Measurements from ENCODE around the gene INAFM2.

INAFM2 gene

GRCh38 chr15:40293905-40294895 is 29.3 kb upstream of the INAFM2 start:
- H3K9me3 ChIP-seq (ENCODE audit: control insufficient read depth, insufficient read depth, low read length), result no peaks in the 10 kb centered on the region
- no peak overlapping the region for H3K9ac ChIP-seq (ENCODE audit: low read depth, low read length)
- H3K4me1 ChIP-seq (ENCODE audit: insufficient read depth, low read length), result peaks cover 8% of the 10 kb centered on the region; the same call in 1 of the 2 replicates
- no peaks in the 10 kb centered on the region for H3K36me3 ChIP-seq (ENCODE audit: insufficient read depth, low read length)

DNA sequence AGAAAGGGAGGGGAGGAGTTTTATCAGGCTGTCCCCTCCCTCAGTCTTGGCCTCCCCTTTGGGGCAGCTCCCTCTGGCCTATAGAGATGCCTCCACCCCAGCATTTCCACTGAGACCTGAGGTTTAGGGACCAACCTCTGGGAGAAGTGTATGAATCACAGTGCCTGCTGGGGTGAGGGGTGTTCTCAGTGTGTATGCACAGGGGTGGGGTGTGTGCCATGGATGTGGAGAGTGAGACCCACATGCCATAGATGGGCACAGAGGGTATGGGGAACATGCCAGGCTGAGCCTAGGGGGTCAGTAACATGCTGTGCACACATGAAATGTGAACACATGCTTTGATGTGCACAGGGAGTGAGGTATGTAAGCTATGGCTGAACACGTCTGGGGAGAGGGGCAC is 28.2 kb upstream of the INAFM2 start:
- Histone ChIP-seq H3K4me1 (ENCODE audit: insufficient read depth, low read length) (peaks cover 3% of the 10 kb centered on the region; the same call in 1 of the 2 replicates), H3K36me3 (ENCODE audit: insufficient read depth, low read length) (no peaks in the 10 kb centered on the region), H3K9ac (ENCODE audit: low read depth, low read length) (no peak overlapping the region), H3K9me3 (ENCODE audit: control insufficient read depth, insufficient read depth, low read length) (no peaks in the 10 kb centered on the region)

- no peaks in the 10 kb centered on the region for H3K36me3 ChIP-seq (ENCODE audit: insufficient read depth, low read length)
- no peaks in the 10 kb centered on the region for H3K4me1 ChIP-seq (ENCODE audit: insufficient read depth, low read length)
- H3K9ac ChIP-seq (ENCODE audit: low read depth, low read length), result no peak overlapping the region
- H3K9me3 ChIP-seq (ENCODE audit: control insufficient read depth, insufficient read depth, low read length), result no peaks in the 10 kb centered on the region
Measured at GRCh38 chr15:40295877-40296560, 27.5 kb upstream of the INAFM2 start.

GRCh38 chr15:40296561-40297230 is 26.8 kb upstream of the INAFM2 start:
- Histone ChIP-seq H3K9ac (ENCODE audit: low read depth, low read length) (no peak overlapping the region), H3K4me1 (ENCODE audit: insufficient read depth, low read length) (peaks cover 4% of the 10 kb centered on the region; the same call in 1 of the 2 replicates), H3K9me3 (ENCODE audit: control insufficient read depth, insufficient read depth, low read length) (no peaks in the 10 kb centered on the region), H3K36me3 (ENCODE audit: insufficient read depth, low read length) (no peaks in the 10 kb centered on the region)

DNA sequence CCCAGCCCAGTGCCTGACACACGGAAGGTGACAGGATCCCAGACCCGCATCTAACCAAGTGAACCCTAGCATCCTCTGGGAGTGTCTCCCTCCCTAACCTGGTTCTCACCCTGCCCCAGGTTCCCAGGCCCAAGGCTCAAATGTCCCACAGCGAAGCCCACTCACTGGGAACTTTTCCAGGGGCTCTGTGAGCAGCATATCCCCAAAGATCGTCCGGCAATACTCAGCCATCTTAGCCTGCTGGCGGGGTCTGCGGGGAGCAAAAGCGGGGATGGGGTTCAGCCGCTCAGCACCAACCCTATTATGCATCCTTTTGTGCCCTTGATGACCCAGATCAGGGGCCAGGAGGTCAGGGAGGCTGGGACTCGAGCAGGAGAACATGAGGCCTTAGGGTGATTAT is 26.1 kb upstream of the INAFM2 start:
- Histone ChIP-seq H3K9me3 (ENCODE audit: control insufficient read depth, insufficient read depth, low read length) (no peaks in the 10 kb centered on the region), H3K4me1 (ENCODE audit: insufficient read depth, low read length) (peaks cover 10% of the 10 kb centered on the region; the same call in 1 of the 2 replicates), H3K9ac (ENCODE audit: low read depth, low read length) (no peak overlapping the region), H3K36me3 (ENCODE audit: insufficient read depth, low read length) (no peaks in the 10 kb centered on the region)

- Histone ChIP-seq H3K9me3 (ENCODE audit: control insufficient read depth, insufficient read depth, low read length) (no peaks in the 10 kb centered on the region), H3K36me3 (ENCODE audit: insufficient read depth, low read length) (no peaks in the 10 kb centered on the region), H3K9ac (ENCODE audit: low read depth, low read length) (no peak overlapping the region), H3K4me1 (ENCODE audit: insufficient read depth, low read length) (peaks cover 10% of the 10 kb centered on the region; the same call in 1 of the 2 replicates)
Measured at GRCh38 chr15:40298216-40298935, 25.1 kb upstream of the INAFM2 start.

- Histone ChIP-seq H3K9ac (ENCODE audit: low read depth, low read length) (no peak overlapping the region), H3K36me3 (ENCODE audit: insufficient read depth, low read length) (no peaks in the 10 kb centered on the region), H3K9me3 (ENCODE audit: control insufficient read depth, insufficient read depth, low read length) (no peaks in the 10 kb centered on the region), H3K4me1 (ENCODE audit: insufficient read depth, low read length) (peaks cover 10% of the 10 kb centered on the region; the same call in 1 of the 2 replicates)
Measured at GRCh38 chr15:40300367-40300766, 23.1 kb upstream of the INAFM2 start.

DNA sequence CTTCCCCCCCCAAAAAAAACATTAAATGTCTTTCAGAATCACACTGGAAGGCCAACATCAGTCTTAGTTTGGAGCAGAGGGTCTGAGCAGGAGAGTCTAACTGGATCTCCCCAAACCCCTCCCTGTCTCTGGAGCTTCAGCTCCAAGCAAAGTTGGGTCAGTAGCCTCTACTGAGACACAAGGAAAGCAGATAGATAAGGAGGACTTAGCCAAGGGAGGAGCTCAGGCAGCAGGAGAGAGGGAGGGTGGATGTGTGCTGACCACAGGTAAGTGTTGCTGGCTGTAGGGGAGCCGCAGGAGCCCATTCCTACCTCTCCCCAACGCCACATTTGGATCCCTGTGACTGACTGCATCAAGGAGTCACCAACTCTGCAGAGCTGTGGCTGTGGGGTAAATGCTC is 22.7 kb upstream of the INAFM2 start:
- no peaks in the 10 kb centered on the region for H3K36me3 ChIP-seq (ENCODE audit: insufficient read depth, low read length)
- H3K4me1 ChIP-seq (ENCODE audit: insufficient read depth, low read length), result peaks cover 10% of the 10 kb centered on the region; the same call in 1 of the 2 replicates
- no peaks in the 10 kb centered on the region for H3K9me3 ChIP-seq (ENCODE audit: control insufficient read depth, insufficient read depth, low read length)
- H3K9ac ChIP-seq (ENCODE audit: low read depth, low read length), result no peak overlapping the region

DNA sequence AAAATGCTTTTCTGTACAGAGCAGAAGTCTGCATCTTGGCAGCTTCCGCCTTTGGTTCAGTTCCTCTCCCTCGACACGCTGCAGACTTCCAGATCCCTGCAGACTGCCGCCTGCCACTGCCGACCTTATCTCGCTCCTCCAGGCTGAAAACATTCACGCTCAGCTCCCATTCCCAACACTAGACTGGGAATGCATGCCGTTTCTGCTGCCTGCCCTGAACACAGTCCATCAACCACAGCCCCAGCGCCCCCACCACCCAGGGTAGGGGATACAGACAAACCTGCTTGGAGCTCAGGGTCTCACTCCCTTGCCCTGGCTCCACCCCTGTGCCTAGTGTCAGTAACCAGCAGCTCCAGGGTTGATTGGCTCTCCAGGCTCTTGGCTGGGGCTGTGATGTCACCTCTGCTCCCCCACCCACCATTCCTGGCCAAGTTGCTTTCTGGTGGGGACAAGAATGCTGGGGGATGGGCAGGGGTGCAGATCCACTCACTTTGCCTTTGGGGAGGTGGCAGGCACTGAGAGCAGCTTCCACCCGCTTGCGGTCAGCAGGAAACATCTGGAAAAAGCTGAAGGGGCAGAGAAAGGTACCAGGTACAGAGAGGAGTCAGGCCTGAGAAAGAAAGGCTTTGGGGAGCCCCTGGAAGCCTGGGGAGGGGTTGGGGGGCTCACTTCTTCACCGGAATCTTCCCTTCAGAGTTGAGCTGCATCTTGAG is 21.9 kb upstream of the INAFM2 start:
- H3K9ac ChIP-seq (ENCODE audit: low read depth, low read length), result no peak overlapping the region
- peaks cover 10% of the 10 kb centered on the region; the same call in 1 of the 2 replicates for H3K4me1 ChIP-seq (ENCODE audit: insufficient read depth, low read length)
- no peaks in the 10 kb centered on the region for H3K36me3 ChIP-seq (ENCODE audit: insufficient read depth, low read length)
- no peaks in the 10 kb centered on the region for H3K9me3 ChIP-seq (ENCODE audit: control insufficient read depth, insufficient read depth, low read length)

- no peak overlapping the region for H3K9ac ChIP-seq (ENCODE audit: low read depth, low read length)
- no peaks in the 10 kb centered on the region for H3K9me3 ChIP-seq (ENCODE audit: control insufficient read depth, insufficient read depth, low read length)
- H3K4me1 ChIP-seq (ENCODE audit: insufficient read depth, low read length), result peaks cover 16% of the 10 kb centered on the region; the same call in 1 of the 2 replicates
- no peaks in the 10 kb centered on the region for H3K36me3 ChIP-seq (ENCODE audit: insufficient read depth, low read length)
Measured at GRCh38 chr15:40302288-40302886, 21.1 kb upstream of the INAFM2 start.

GRCh38 chr15:40302981-40303380 is 20.5 kb upstream of the INAFM2 start:
- no peaks in the 10 kb centered on the region for H3K36me3 ChIP-seq (ENCODE audit: insufficient read depth, low read length)
- peaks cover 17% of the 10 kb centered on the region; the same call in 1 of the 2 replicates for H3K4me1 ChIP-seq (ENCODE audit: insufficient read depth, low read length)
- no peaks in the 10 kb centered on the region for H3K9me3 ChIP-seq (ENCODE audit: control insufficient read depth, insufficient read depth, low read length)
- no peak overlapping the region for H3K9ac ChIP-seq (ENCODE audit: low read depth, low read length)

GRCh38 chr15:40303576-40303975 is 19.9 kb upstream of the INAFM2 start:
- Histone ChIP-seq H3K9me3 (ENCODE audit: control insufficient read depth, insufficient read depth, low read length) (no peaks in the 10 kb centered on the region), H3K36me3 (ENCODE audit: insufficient read depth, low read length) (no peaks in the 10 kb centered on the region), H3K4me1 (ENCODE audit: insufficient read depth, low read length) (peaks cover 17% of the 10 kb centered on the region; the same call in 1 of the 2 replicates), H3K9ac (ENCODE audit: low read depth, low read length) (no peak overlapping the region)

DNA sequence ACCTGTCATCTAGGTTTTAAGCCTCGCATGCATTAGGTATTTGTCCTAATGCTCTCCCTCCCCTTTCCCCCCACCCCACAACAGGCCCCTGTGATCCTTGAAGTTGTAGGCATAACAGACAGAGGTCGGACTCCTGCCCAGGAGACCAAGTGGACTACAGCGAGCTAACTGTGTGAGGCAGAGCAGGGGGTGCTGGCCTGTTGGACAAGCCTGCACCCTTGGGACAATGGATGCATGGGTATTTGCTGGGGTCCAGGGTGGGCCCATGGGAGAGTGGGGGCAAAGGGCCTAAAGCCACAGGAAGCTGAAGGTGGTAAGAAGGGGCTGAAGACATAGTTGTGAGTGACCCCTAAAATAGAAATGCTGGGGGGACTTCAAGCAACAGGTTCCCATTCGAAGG is 18.2 kb upstream of the INAFM2 start:
- H3K4me1 ChIP-seq (ENCODE audit: insufficient read depth, low read length), result peaks cover 28% of the 10 kb centered on the region; the same call in 1 of the 2 replicates
- no peak overlapping the region for H3K9ac ChIP-seq (ENCODE audit: low read depth, low read length)
- no peaks in the 10 kb centered on the region for H3K9me3 ChIP-seq (ENCODE audit: control insufficient read depth, insufficient read depth, low read length)
- H3K36me3 ChIP-seq (ENCODE audit: insufficient read depth, low read length), result no peaks in the 10 kb centered on the region

Data from ES-I3 (cell line).